PC-9 (cell line): ENCODE measurements around the gene KAT6B. TPM values are rescaled to one million over a fixed set of nuclear protein-coding genes. Genes with fewer than 3 reads are reported as not detected.

ENCODE experiments used
- BruUV-seq: library from RNA; stranded (reverse); fragments of 400-500 nt; replicated peaks from 2 replicates; lab custom pipeline; 2021; lab: Mats Ljungman, UMichigan
- CTCF ChIA-PET: fragments of 300-600 bp; sonication (Branson Sonifier 250); formaldehyde crosslinking; loops from one replicate; lab custom pipeline; 2022; ENCODE audit warnings: antibody characterized with exemption; lab: Charles Lee
- POLR2A ChIA-PET: fragments of 300-600 bp; sonication (Branson Sonifier 250); formaldehyde crosslinking; loops from one replicate; lab custom pipeline; 2022; ENCODE audit warnings: antibody characterized with exemption; ENCODE audit not compliant: unreplicated experiment; lab: Charles Lee
- DNase-seq, 2 experiments: peaks; one replicate each; pipeline versions ENCODE4 v3.0.0 to v3.0.0-alpha.2; 2015 to 2022; ENCODE audit warnings: mixed read lengths in 1 of 2
- H2AFZ ChIP-seq: fragments of 200-600 bp; sonication (generic); 2 replicates; pipeline ENCODE4 v1.8.1; 2017; ENCODE audit warnings: antibody characterized with exemption
- H3F3A ChIP-seq: fragments of 200-600 bp; sonication (generic); 2 replicates; pipeline ENCODE4 v1.8.1; 2017; ENCODE audit warnings: antibody characterized with exemption, mild to moderate bottlenecking, low read depth; ENCODE audit not compliant: insufficient read depth
- H3K27ac ChIP-seq: fragments of 200-600 bp; sonication (generic); 2 replicates; pipeline ENCODE4 v1.6.1; 2016; ENCODE audit warnings: mixed run types
- H3K27me3 ChIP-seq: fragments of 200-600 bp; sonication (generic); 2 replicates; pipeline ENCODE4 v1.6.1; 2016; ENCODE audit warnings: low read depth, mixed run types; ENCODE audit not compliant: insufficient read depth
- H3K36me3 ChIP-seq: fragments of 200-600 bp; sonication (generic); 2 replicates; pipeline ENCODE4 v1.6.1; 2016; ENCODE audit warnings: low read depth, mixed run types
- H3K4me1 ChIP-seq: fragments of 200-600 bp; sonication (generic); replicated peaks from 2 replicates; pipeline ENCODE4 v1.6.1; 2016; ENCODE audit warnings: mixed run types; ENCODE audit not compliant: insufficient read depth
- H3K4me2 ChIP-seq: fragments of 200-600 bp; sonication (generic); 2 replicates; pipeline ENCODE4 v1.6.1; 2017; ENCODE audit warnings: mixed run types
- H3K4me3 ChIP-seq: fragments of 200-600 bp; sonication (generic); 2 replicates; pipeline ENCODE4 v1.6.1; 2016; ENCODE audit warnings: mixed run types
- H3K79me2 ChIP-seq: fragments of 200-600 bp; sonication (generic); 2 replicates; pipeline ENCODE4 v1.6.1; 2017; ENCODE audit warnings: low read depth, mixed run types
- H3K9me2 ChIP-seq: fragments of 200-600 bp; sonication (generic); 2 replicates; pipeline ENCODE4 v1.8.1; 2017; ENCODE audit warnings: mild to moderate bottlenecking; ENCODE audit not compliant: insufficient read depth
- H3K9me3 ChIP-seq: fragments of 200-600 bp; sonication (generic); 2 replicates; pipeline ENCODE4 v1.8.1; 2016; ENCODE audit warnings: low read depth; ENCODE audit not compliant: insufficient read depth
- H4K20me1 ChIP-seq: fragments of 200-600 bp; sonication (generic); 2 replicates; pipeline ENCODE4 v1.8.1; 2017; ENCODE audit not compliant: insufficient read depth
- CTCF ChIP-seq: fragments of 200-600 bp; sonication (generic); conservative IDR thresholded peaks from 2 replicates; pipeline ENCODE4 v1.6.1; 2017; ENCODE audit warnings: mixed run types, antibody characterized with exemption, mild to moderate bottlenecking, moderate library complexity
- EZH2 ChIP-seq: fragments of 200-600 bp; sonication (generic); IDR thresholded peaks from 2 replicates; pipeline ENCODE4 v1.8.0; 2017; ENCODE audit warnings: antibody characterized with exemption, low read depth
- intact Hi-C: fragments of 100-400 bp; cut with micrococcal nuclease; formaldehyde crosslinking; loops from one replicate; pipeline ENCODE4 v1.10.0; 2022; ENCODE audit not compliant: unreplicated experiment
- total RNA-seq: library from RNA; stranded (reverse); gene quantifications from 2 replicates; pipeline ENCODE4 v1.2.3, GENCODE V29; 2021

The KAT6B gene
- total RNA-seq, 1 experiment from 2014 or later: 30.9 TPM

- Histone ChIP-seq H3K9me2 (no peaks in the 10 kb centered on the region), H3K4me1 (no peaks in the 10 kb centered on the region), H3K36me3 (0 out of 2 replicates have a peak, but pooled peaks cover 8% of the 10 kb centered on the region), H2AFZ (no peak overlapping the region), H3K27me3 (no peaks in the 10 kb centered on the region), H3K79me2 (no peaks in the 10 kb centered on the region), H3F3A (no peaks in the 10 kb centered on the region), H3K9me3 (no peaks in the 10 kb centered on the region), H3K4me3 (no peak overlapping the region), H3K4me2 (no peak overlapping the region), H4K20me1 (no peaks in the 10 kb centered on the region), H3K27ac (no peak overlapping the region)
- TF ChIP-seq EZH2: no peak
- no peak for TF ChIP-seq CTCF
- POLR2A ChIA-PET: no interaction called here
- CTCF ChIA-PET: no interaction called here
- no TSS peak for BruUV-seq
- DNase-seq: no peak
- intact Hi-C loops: loop anchor here (2.0 kb wide), 1 partner anchor 13 kb away; no protein-coding TSS in a partner anchor
Observed at GRCh38 chr10:74975758-74976157, 149.4 kb downstream of the KAT6B start.

DNA sequence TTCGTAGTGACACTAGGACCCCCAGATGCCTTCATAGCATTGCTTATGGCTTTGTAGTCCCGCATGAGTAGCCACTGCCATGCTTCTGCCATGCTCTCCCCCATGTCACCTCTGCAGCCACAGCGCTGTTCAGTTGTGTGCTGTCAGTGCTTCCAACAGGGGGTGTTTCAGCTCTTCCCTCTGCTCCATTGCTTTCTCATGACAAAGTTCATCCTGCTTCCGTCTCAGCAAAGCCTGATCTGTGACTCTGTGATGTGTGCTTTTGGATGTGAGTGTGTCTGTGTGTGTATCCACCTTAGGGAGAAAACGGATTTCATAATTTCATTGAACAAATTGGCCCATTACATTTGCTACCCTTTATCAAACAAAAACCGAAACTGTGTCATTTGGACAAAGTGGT is 150.2 kb downstream of the KAT6B start:
- POLR2A ChIA-PET: no interaction called here
- CTCF ChIA-PET: no interaction called here
- H3K4me1 ChIP-seq: no peaks in the 10 kb centered on the region

GRCh38 chr10:74977072-74977471 is 150.7 kb downstream of the KAT6B start:
- intact Hi-C loops: no loop called here
- Histone ChIP-seq H3K4me2 (no peak overlapping the region), H3K9me2 (no peaks in the 10 kb centered on the region), H3F3A (no peaks in the 10 kb centered on the region), H2AFZ (no peak overlapping the region), H4K20me1 (no peaks in the 10 kb centered on the region), H3K4me3 (no peak overlapping the region), H3K4me1 (no peaks in the 10 kb centered on the region), H3K27ac (no peak overlapping the region), H3K9me3 (no peaks in the 10 kb centered on the region), H3K36me3 (0 out of 2 replicates have a peak, but pooled peaks cover 8% of the 10 kb centered on the region), H3K79me2 (no peaks in the 10 kb centered on the region), H3K27me3 (no peaks in the 10 kb centered on the region)
- ChIA-PET POLR2A (no interaction called here), CTCF (interaction anchor here (0.6 kb wide), 1 partner anchor 12 kb away, joined by 13 read pairs; no protein-coding TSS in a partner anchor)
- DNase-seq: no peak
- TF ChIP-seq EZH2: no peak
- TF ChIP-seq CTCF: no peak
- no TSS peak for BruUV-seq

More for the DNA sequence above, 150.2 kb downstream of the KAT6B start:
- Histone ChIP-seq H3K4me2 (no peak overlapping the region), H3K4me3 (no peak overlapping the region), H4K20me1 (no peaks in the 10 kb centered on the region), H3K27me3 (no peaks in the 10 kb centered on the region), H2AFZ (no peak overlapping the region), H3F3A (no peaks in the 10 kb centered on the region), H3K27ac (no peak overlapping the region), H3K9me2 (no peaks in the 10 kb centered on the region), H3K36me3 (0 out of 2 replicates have a peak, but pooled peaks cover 8% of the 10 kb centered on the region), H3K79me2 (no peaks in the 10 kb centered on the region), H3K9me3 (no peaks in the 10 kb centered on the region)
- BruUV-seq: no TSS peak
- DNase-seq: no peak
- intact Hi-C loops: no loop called here
- TF ChIP-seq EZH2 (no peak), CTCF (no peak)
